Duodenal mucosa (tissue), 2 donors: Measurements from ENCODE around the gene PRDM5.

Experiments
- H3K27ac ChIP-seq: one replicate; pipeline ENCODE4 v1.7.0; 2013; ENCODE audit warnings: low read depth, low read length
- H3K27me3 ChIP-seq, 2 donors: one replicate each; pipeline ENCODE4 v1.7.0; 2013; ENCODE audit warnings: low read length in 2 of 2, control low read depth in 1 of 2; ENCODE audit not compliant: insufficient read depth in 2 of 2, control insufficient read depth in 1 of 2
- H3K36me3 ChIP-seq, 2 donors: one replicate each; pipeline ENCODE4 v1.7.0; 2013; ENCODE audit warnings: low read length in 2 of 2, control low read depth in 1 of 2; ENCODE audit not compliant: insufficient read depth in 2 of 2, control insufficient read depth in 1 of 2
- H3K4me1 ChIP-seq, 2 donors: one replicate each; pipeline ENCODE4 v1.7.0; 2013; ENCODE audit warnings: low read length in 2 of 2, control low read depth in 1 of 2; ENCODE audit not compliant: insufficient read depth in 2 of 2, control insufficient read depth in 1 of 2
- H3K4me3 ChIP-seq, 2 donors: one replicate each; pipeline ENCODE4 v1.7.0; 2013; ENCODE audit warnings: low read length in 2 of 2, low read depth in 1 of 2
- H3K9ac ChIP-seq, 2 donors: one replicate each; pipeline ENCODE4 v1.7.0; 2013; ENCODE audit warnings: low read length in 2 of 2, low read depth in 1 of 2
- H3K9me3 ChIP-seq, 2 donors: one replicate each; pipeline ENCODE4 v1.7.0; 2013; ENCODE audit warnings: low read length in 2 of 2, control low read depth in 1 of 2; ENCODE audit not compliant: control insufficient read depth in 1 of 2

PRDM5 gene

DNA sequence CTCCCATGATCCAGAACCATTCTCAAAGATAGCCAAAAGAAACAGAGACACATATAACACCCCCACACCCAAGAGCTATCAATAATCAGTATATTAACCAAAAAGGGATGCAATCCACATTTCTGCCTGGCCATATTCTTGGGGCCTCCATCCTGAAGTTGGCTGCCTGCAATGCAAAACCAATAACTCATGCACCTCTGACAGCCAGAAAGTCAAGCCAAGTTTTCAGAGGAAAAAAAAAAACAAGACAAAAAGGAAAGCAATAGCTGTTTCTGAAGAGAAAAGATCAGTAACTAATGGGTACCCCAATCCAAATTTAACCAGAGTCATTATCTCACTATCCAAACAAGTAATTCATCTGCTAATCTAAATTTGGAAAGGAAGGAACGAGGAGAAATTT is 7.3 kb upstream of the PRDM5 start:
- Histone ChIP-seq H3K4me1 (no peaks in the 10 kb centered on the region), H3K27ac (no peak overlapping the region), H3K9ac (no peak overlapping the region), H3K9me3 (no peaks in the 10 kb centered on the region), H3K27me3 (peaks cover 0 to 4% of the 10 kb centered on the region in 2 donors), H3K4me3 (no peak overlapping the region), H3K36me3 (no peaks in the 10 kb centered on the region)

- peaks cover 0 to 2% of the 10 kb centered on the region in 2 donors for H3K27me3 ChIP-seq
- no peaks in the 10 kb centered on the region for H3K4me1 ChIP-seq
- no peaks in the 10 kb centered on the region for H3K9me3 ChIP-seq
- no peak overlapping the region for H3K4me3 ChIP-seq
- H3K9ac ChIP-seq: no peak overlapping the region
- no peak overlapping the region for H3K27ac ChIP-seq
- no peaks in the 10 kb centered on the region for H3K36me3 ChIP-seq
Observed at GRCh38 chr4:120927801-120928409, 5.4 kb upstream of the PRDM5 start.

GRCh38 chr4:120926358-120927025 is 4.0 kb upstream of the PRDM5 start:
- no peaks in the 10 kb centered on the region for H3K27me3 ChIP-seq
- no peaks in the 10 kb centered on the region for H3K4me1 ChIP-seq
- H3K9ac ChIP-seq: no peak overlapping the region
- no peak overlapping the region for H3K4me3 ChIP-seq
- H3K27ac ChIP-seq: no peak overlapping the region
- H3K9me3 ChIP-seq: no peaks in the 10 kb centered on the region
- H3K36me3 ChIP-seq: no peaks in the 10 kb centered on the region

GRCh38 chr4:120924931-120925330 is 2.4 kb upstream of the PRDM5 start:
- no peak overlapping the region for H3K4me3 ChIP-seq
- no peaks in the 10 kb centered on the region for H3K9me3 ChIP-seq
- H3K4me1 ChIP-seq: no peaks in the 10 kb centered on the region
- H3K27me3 ChIP-seq: no peaks in the 10 kb centered on the region
- no peak overlapping the region for H3K9ac ChIP-seq
- H3K27ac ChIP-seq: no peak overlapping the region
- no peaks in the 10 kb centered on the region for H3K36me3 ChIP-seq

- Histone ChIP-seq H3K27ac (no peak overlapping the region), H3K9me3 (no peaks in the 10 kb centered on the region), H3K4me3 (peak overlapping the region; percentile 72 to 74), H3K36me3 (no peaks in the 10 kb centered on the region), H3K9ac (peak overlapping the region; percentile 27 to 55), H3K27me3 (no peaks in the 10 kb centered on the region), H3K4me1 (peaks cover 0 to 8% of the 10 kb centered on the region in 2 donors)
Observed at GRCh38 chr4:120923207-120923522, 639 bp upstream of the PRDM5 start.

GRCh38 chr4:120921456-120922380 is 808 bp downstream of the PRDM5 start:
- H3K9ac ChIP-seq: peak overlapping the region; percentile 23 to 27
- H3K27ac ChIP-seq: peak overlapping the region; percentile 61
- peak overlapping the region; percentile 72 to 74 for H3K4me3 ChIP-seq
- H3K4me1 ChIP-seq: peaks cover 0 to 8% of the 10 kb centered on the region in 2 donors
- H3K27me3 ChIP-seq: no peaks in the 10 kb centered on the region
- no peaks in the 10 kb centered on the region for H3K9me3 ChIP-seq
- H3K36me3 ChIP-seq: no peaks in the 10 kb centered on the region

DNA sequence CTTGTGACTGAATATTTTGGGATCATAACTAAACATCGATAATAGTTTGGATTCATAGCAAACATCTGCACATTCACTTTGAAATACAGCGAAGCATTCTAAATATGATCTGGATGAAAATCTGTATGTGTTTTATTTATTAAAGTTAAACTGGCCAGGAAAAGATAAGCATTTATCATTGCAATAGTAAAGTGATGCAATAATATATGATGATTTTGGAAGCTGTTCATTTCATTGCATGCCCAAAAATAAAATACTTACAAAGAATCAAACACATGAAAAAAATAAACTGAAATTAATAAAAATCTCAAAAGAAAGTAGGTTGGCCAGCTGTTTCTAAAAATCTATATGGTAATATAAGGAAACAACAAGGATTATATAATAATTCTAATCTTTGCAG is 1.9 kb downstream of the PRDM5 start:
- no peaks in the 10 kb centered on the region for H3K9me3 ChIP-seq
- no peak overlapping the region for H3K4me3 ChIP-seq
- H3K36me3 ChIP-seq: no peaks in the 10 kb centered on the region
- H3K4me1 ChIP-seq: peaks cover 0 to 8% of the 10 kb centered on the region in 2 donors
- no peak overlapping the region for H3K9ac ChIP-seq
- H3K27me3 ChIP-seq: no peaks in the 10 kb centered on the region
- no peak overlapping the region for H3K27ac ChIP-seq

DNA sequence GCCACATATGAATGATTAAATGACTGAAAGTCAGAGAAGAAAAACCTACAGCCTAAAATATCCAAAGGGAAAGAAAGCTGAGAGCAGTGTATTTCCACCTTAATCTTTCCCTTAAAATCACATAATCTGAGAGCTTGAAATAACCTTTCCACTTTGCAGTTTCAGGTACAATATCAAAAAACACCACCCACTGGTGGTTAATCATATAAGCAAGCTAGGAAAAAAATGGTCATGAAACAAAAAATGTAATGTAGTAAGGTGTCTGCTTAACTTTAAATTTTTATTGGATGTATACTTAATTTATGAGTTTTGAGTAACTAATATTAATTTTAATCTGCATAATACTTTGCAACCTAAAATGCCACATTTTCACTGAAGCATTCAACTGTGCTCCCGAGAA is 3.2 kb downstream of the PRDM5 start:
- H3K9me3 ChIP-seq: no peaks in the 10 kb centered on the region
- H3K9ac ChIP-seq: no peak overlapping the region
- no peaks in the 10 kb centered on the region for H3K36me3 ChIP-seq
- H3K4me3 ChIP-seq: no peak overlapping the region
- no peaks in the 10 kb centered on the region for H3K27me3 ChIP-seq
- H3K27ac ChIP-seq: no peak overlapping the region
- peaks cover 0 to 8% of the 10 kb centered on the region in 2 donors for H3K4me1 ChIP-seq

GRCh38 chr4:120918788-120919187 is 3.7 kb downstream of the PRDM5 start:
- Histone ChIP-seq H3K27ac (no peak overlapping the region), H3K9me3 (no peaks in the 10 kb centered on the region), H3K4me3 (no peak overlapping the region), H3K4me1 (peaks cover 0 to 8% of the 10 kb centered on the region in 2 donors), H3K27me3 (no peaks in the 10 kb centered on the region), H3K9ac (no peak overlapping the region), H3K36me3 (no peaks in the 10 kb centered on the region)

GRCh38 chr4:120918092-120918491 is 4.4 kb downstream of the PRDM5 start:
- no peaks in the 10 kb centered on the region for H3K27me3 ChIP-seq
- H3K9me3 ChIP-seq: no peaks in the 10 kb centered on the region
- no peak overlapping the region for H3K9ac ChIP-seq
- H3K4me3 ChIP-seq: no peak overlapping the region
- peaks cover 0 to 8% of the 10 kb centered on the region in 2 donors for H3K4me1 ChIP-seq
- no peak overlapping the region for H3K27ac ChIP-seq
- no peaks in the 10 kb centered on the region for H3K36me3 ChIP-seq
